ENCODE measurements around the gene UGT2B10.
"Not testable (repeated sequence)": the region's sequence is repeated elsewhere in the genome, so short reads cannot be mapped to it uniquely, and the experiment has no call there.

Gene UGT2B10

GRCh38 chr4:68818030-68818462, 2.3 kb downstream of the UGT2B10 start:
- H3K9ac ChIP-seq (ENCODE audit: low read depth, low read length); H3K27ac ChIP-seq (ENCODE audit: low read length); H3K9me3 ChIP-seq (ENCODE audit: insufficient read depth, low read depth, low read length); H3K27me3 ChIP-seq (ENCODE audit: insufficient read depth, low read length); H3K36me3 ChIP-seq (ENCODE audit: insufficient read depth, low read depth, low read length); H3K4me1 ChIP-seq (ENCODE audit: insufficient read depth, low read length); H3K4me3 ChIP-seq (ENCODE audit: low read length): not testable (repeated sequence)

DNA sequence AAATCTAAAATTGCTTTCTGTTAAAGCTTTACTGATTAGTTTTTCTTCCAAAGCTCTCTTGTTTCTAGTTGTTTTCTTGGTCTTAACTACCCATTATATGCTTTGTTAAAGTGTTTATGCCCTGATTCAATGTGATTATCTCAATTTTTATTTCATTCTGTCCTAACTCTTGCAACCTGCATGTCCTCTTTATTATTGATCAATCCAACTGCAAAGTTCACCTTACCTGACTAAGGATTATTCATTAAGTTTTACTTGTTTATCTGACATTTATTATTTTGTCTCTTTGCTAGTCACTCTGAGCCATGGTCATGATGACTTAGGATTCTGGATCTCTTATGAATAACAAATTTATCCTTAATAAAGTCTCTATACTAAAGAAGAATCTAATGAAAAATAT, 15.8 kb downstream of the UGT2B10 start:
- Histone ChIP-seq H3K4me3 (ENCODE audit: low read length) (no peak overlapping the region), H3K4me1 (ENCODE audit: insufficient read depth, low read length) (no peaks in the 10 kb centered on the region), H3K27ac (ENCODE audit: low read length) (no peak overlapping the region), H3K9ac (ENCODE audit: low read depth, low read length) (no peak overlapping the region), H3K36me3 (ENCODE audit: insufficient read depth, low read depth, low read length) (no peaks in the 10 kb centered on the region), H3K9me3 (ENCODE audit: insufficient read depth, low read depth, low read length) (no peaks in the 10 kb centered on the region), H3K27me3 (ENCODE audit: insufficient read depth, low read length) (no peaks in the 10 kb centered on the region)

DNA sequence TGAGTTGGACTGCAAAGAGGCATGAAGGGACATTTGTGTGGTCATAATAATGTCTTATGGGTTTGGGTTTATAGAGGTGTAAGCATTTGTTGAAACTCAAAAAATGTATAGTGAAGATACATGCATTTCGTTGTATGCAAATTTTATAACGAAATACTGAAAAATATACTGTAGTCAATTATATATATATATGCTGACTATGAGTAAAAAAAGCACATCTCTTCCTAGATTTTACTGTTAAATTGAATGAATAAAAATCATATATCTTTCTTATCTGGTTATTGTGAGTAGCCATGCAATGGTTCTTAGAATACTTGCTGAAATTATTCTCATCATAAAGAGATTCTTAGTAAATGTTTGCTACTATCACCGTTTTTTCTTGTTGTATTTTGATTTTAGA, 34.5 kb downstream of the UGT2B10 start:
- no peak overlapping the region for H3K9ac ChIP-seq (ENCODE audit: low read depth, low read length)
- H3K9me3 ChIP-seq (ENCODE audit: insufficient read depth, low read depth, low read length) = peaks cover 9% of the 10 kb centered on the region; the same call in 1 of the 2 replicates
- no peaks in the 10 kb centered on the region for H3K4me1 ChIP-seq (ENCODE audit: insufficient read depth, low read length)
- no peaks in the 10 kb centered on the region for H3K36me3 ChIP-seq (ENCODE audit: insufficient read depth, low read depth, low read length)
- no peak overlapping the region for H3K4me3 ChIP-seq (ENCODE audit: low read length)
- H3K27me3 ChIP-seq (ENCODE audit: insufficient read depth, low read length) = no peaks in the 10 kb centered on the region
- no peak overlapping the region for H3K27ac ChIP-seq (ENCODE audit: low read length)

DNA sequence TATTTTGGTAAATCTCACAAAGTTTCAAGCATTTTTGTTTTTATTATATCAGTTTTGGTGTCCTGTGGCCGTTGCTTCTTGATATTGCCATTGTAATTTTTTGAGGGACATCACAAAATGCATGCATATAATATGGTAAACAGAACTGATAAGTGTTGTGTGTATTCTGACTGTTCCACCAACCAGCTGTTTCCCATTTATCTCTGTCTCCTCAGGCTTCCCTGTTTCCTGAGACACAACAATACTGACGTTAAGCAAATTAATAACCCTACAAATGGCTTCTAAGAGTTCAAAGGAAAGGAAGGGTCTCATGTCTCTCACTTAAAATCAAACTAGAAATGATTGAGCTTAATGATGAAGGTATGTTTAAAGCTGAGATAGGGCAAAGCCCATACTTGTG, 40.0 kb downstream of the UGT2B10 start:
- Histone ChIP-seq H3K4me3 (ENCODE audit: low read length) (no peak overlapping the region), H3K36me3 (ENCODE audit: insufficient read depth, low read depth, low read length) (no peaks in the 10 kb centered on the region), H3K4me1 (ENCODE audit: insufficient read depth, low read length) (no peaks in the 10 kb centered on the region), H3K9ac (ENCODE audit: low read depth, low read length) (no peak overlapping the region), H3K9me3 (ENCODE audit: insufficient read depth, low read depth, low read length) (peaks cover 17% of the 10 kb centered on the region), H3K27me3 (ENCODE audit: insufficient read depth, low read length) (no peaks in the 10 kb centered on the region), H3K27ac (ENCODE audit: low read length) (no peak overlapping the region)

- Histone ChIP-seq H3K9me3 (ENCODE audit: insufficient read depth, low read depth, low read length) (peaks cover 17% of the 10 kb centered on the region), H3K36me3 (ENCODE audit: insufficient read depth, low read depth, low read length) (no peaks in the 10 kb centered on the region), H3K27me3 (ENCODE audit: insufficient read depth, low read length) (no peaks in the 10 kb centered on the region), H3K4me3 (ENCODE audit: low read length) (no peak overlapping the region), H3K4me1 (ENCODE audit: insufficient read depth, low read length) (no peaks in the 10 kb centered on the region), H3K27ac (ENCODE audit: low read length) (no peak overlapping the region), H3K9ac (ENCODE audit: low read depth, low read length) (no peak overlapping the region)
Observed at GRCh38 chr4:68858039-68858438, 42.2 kb downstream of the UGT2B10 start.

DNA sequence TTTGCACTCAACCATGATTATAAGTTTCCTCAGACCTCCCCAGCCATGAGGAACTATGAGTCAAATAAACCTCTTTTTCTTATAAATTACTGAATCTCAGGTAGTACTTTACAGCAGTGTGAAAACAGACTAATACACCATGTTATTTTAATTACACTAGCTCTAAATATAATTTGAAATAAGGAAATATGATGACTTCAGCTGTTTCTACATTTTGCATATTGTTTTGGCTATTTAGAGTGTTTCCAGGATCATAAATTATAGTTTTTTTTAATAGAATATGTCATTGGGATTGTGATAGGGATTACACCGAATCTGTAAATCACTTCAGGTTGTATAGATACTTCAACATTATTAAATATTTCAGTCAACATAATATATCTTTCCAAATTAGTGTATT, 43.9 kb downstream of the UGT2B10 start:
- no peak overlapping the region for H3K27ac ChIP-seq (ENCODE audit: low read length)

DNA sequence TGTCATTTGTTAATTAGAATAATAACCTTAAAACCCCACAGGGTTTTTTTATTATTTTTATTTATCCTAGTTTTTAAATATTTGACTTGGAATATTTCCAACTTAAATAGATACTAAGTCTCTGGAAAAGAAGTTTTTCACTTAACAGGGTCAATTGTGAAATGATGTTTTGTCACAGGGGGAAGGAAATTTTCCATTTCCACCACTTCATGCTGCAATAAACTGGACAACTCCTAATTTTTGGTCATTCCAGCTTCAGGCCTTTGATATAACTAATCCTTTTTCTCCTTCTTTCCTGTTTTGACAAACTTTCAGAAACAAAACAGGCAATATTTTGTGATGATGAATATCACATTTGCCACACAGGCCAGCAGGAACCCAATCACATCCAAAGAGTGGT, 45.3 kb downstream of the UGT2B10 start:
- H3K4me1 ChIP-seq (ENCODE audit: insufficient read depth, low read length) = no peaks in the 10 kb centered on the region
- H3K27ac ChIP-seq (ENCODE audit: low read length) = no peak overlapping the region

More for the DNA sequence above, 43.9 kb downstream of the UGT2B10 start:
- Histone ChIP-seq H3K4me3 (ENCODE audit: low read length) (no peak overlapping the region), H3K4me1 (ENCODE audit: insufficient read depth, low read length) (no peaks in the 10 kb centered on the region), H3K9me3 (ENCODE audit: insufficient read depth, low read depth, low read length) (peaks cover 17% of the 10 kb centered on the region), H3K27me3 (ENCODE audit: insufficient read depth, low read length) (no peaks in the 10 kb centered on the region), H3K9ac (ENCODE audit: low read depth, low read length) (no peak overlapping the region), H3K36me3 (ENCODE audit: insufficient read depth, low read depth, low read length) (no peaks in the 10 kb centered on the region)

GRCh38 chr4:68864438-68865187, 48.8 kb downstream of the UGT2B10 start:
- H3K36me3 ChIP-seq (ENCODE audit: insufficient read depth, low read depth, low read length) = no peaks in the 10 kb centered on the region
- no peak overlapping the region for H3K27ac ChIP-seq (ENCODE audit: low read length)
- H3K9ac ChIP-seq (ENCODE audit: low read depth, low read length) = no peak overlapping the region
- no peaks in the 10 kb centered on the region for H3K27me3 ChIP-seq (ENCODE audit: insufficient read depth, low read length)
- no peaks in the 10 kb centered on the region for H3K4me1 ChIP-seq (ENCODE audit: insufficient read depth, low read length)
- no peak overlapping the region for H3K4me3 ChIP-seq (ENCODE audit: low read length)
- H3K9me3 ChIP-seq (ENCODE audit: insufficient read depth, low read depth, low read length) = peaks cover 4% of the 10 kb centered on the region

More for the DNA sequence above, 45.3 kb downstream of the UGT2B10 start:
- no peak overlapping the region for H3K4me3 ChIP-seq (ENCODE audit: low read length)
- H3K36me3 ChIP-seq (ENCODE audit: insufficient read depth, low read depth, low read length) = no peaks in the 10 kb centered on the region
- no peaks in the 10 kb centered on the region for H3K27me3 ChIP-seq (ENCODE audit: insufficient read depth, low read length)
- H3K9ac ChIP-seq (ENCODE audit: low read depth, low read length) = no peak overlapping the region
- H3K9me3 ChIP-seq (ENCODE audit: insufficient read depth, low read depth, low read length) = peaks cover 17% of the 10 kb centered on the region

- Histone ChIP-seq H3K4me1 (ENCODE audit: insufficient read depth, low read length) (no peaks in the 10 kb centered on the region), H3K9ac (ENCODE audit: low read depth, low read length) (no peak overlapping the region), H3K4me3 (ENCODE audit: low read length) (no peak overlapping the region), H3K27me3 (ENCODE audit: insufficient read depth, low read length) (no peaks in the 10 kb centered on the region), H3K36me3 (ENCODE audit: insufficient read depth, low read depth, low read length) (no peaks in the 10 kb centered on the region), H3K27ac (ENCODE audit: low read length) (no peak overlapping the region), H3K9me3 (ENCODE audit: insufficient read depth, low read depth, low read length) (peaks cover 5% of the 10 kb centered on the region)
Observed at GRCh38 chr4:68865188-68865638, 49.4 kb downstream of the UGT2B10 start.

GRCh38 chr4:68865760-68866159, 50.0 kb downstream of the UGT2B10 start:
- no peak overlapping the region for H3K27ac ChIP-seq (ENCODE audit: low read length)
- H3K36me3 ChIP-seq (ENCODE audit: insufficient read depth, low read depth, low read length) = no peaks in the 10 kb centered on the region

GRCh38 chr4:68869274-68869773, 53.5 kb downstream of the UGT2B10 start:
- no peak overlapping the region for H3K27ac ChIP-seq (ENCODE audit: low read length)
- H3K27me3 ChIP-seq (ENCODE audit: insufficient read depth, low read length) = no peaks in the 10 kb centered on the region
- H3K36me3 ChIP-seq (ENCODE audit: insufficient read depth, low read depth, low read length) = no peaks in the 10 kb centered on the region
- no peaks in the 10 kb centered on the region for H3K4me1 ChIP-seq (ENCODE audit: insufficient read depth, low read length)
- H3K9ac ChIP-seq (ENCODE audit: low read depth, low read length) = no peak overlapping the region
- H3K4me3 ChIP-seq (ENCODE audit: low read length) = no peak overlapping the region
- peaks cover 5% of the 10 kb centered on the region for H3K9me3 ChIP-seq (ENCODE audit: insufficient read depth, low read depth, low read length)

More at GRCh38 chr4:68865760-68866159, 50.0 kb downstream of the UGT2B10 start:
- no peak overlapping the region for H3K9ac ChIP-seq (ENCODE audit: low read depth, low read length)
- H3K4me1 ChIP-seq (ENCODE audit: insufficient read depth, low read length) = no peaks in the 10 kb centered on the region
- peaks cover 5% of the 10 kb centered on the region for H3K9me3 ChIP-seq (ENCODE audit: insufficient read depth, low read depth, low read length)
- no peaks in the 10 kb centered on the region for H3K27me3 ChIP-seq (ENCODE audit: insufficient read depth, low read length)
- H3K4me3 ChIP-seq (ENCODE audit: low read length) = no peak overlapping the region
